Immature natural killer cell (primary cell): ENCODE measurements around the gene RAB11B. TPM values are rescaled to one million over a fixed set of nuclear protein-coding genes. Genes with fewer than 3 reads are reported as not detected.
"Not testable (repeated sequence)": the region's sequence is repeated elsewhere in the genome, so short reads cannot be mapped to it uniquely, and the experiment has no call there.

Source experiments
- DNase-seq, 3 donors: peaks; one replicate each; pipeline ENCODE4 v3.0.0; 2022; ENCODE audit warnings: mixed read lengths in 1 of 3
- H3K27ac Mint-ChIP-seq, 6 donors: one replicate each; pipeline ENCODE4 v1.8.0; 2020; ENCODE audit warnings: mixed read lengths in 6 of 6, mild to moderate bottlenecking in 5 of 6, inconsistent platforms in 4 of 6, moderate library complexity in 3 of 6
- H3K27me3 Mint-ChIP-seq, 3 donors: one replicate each; pipeline ENCODE4 v1.8.0; 2020 to 2021; ENCODE audit warnings: low read depth in 3 of 3, mild to moderate bottlenecking in 3 of 3, mixed read lengths in 3 of 3, moderate library complexity in 3 of 3, inconsistent platforms in 1 of 3
- H3K36me3 Mint-ChIP-seq, 3 donors: one replicate each; pipeline ENCODE4 v1.8.0; 2020; ENCODE audit warnings: mixed read lengths in 3 of 3, inconsistent platforms in 2 of 3, mild to moderate bottlenecking in 2 of 3
- H3K4me1 Mint-ChIP-seq, 2 donors: one replicate each; pipeline ENCODE4 v1.8.0; 2020; ENCODE audit warnings: inconsistent platforms in 2 of 2, mild to moderate bottlenecking in 2 of 2, mixed read lengths in 2 of 2, moderate library complexity in 1 of 2
- H3K4me3 Mint-ChIP-seq, 5 donors: one replicate each; pipeline ENCODE4 v1.8.0; 2020; ENCODE audit warnings: mild to moderate bottlenecking in 5 of 5, mixed read lengths in 5 of 5, inconsistent platforms in 3 of 5, moderate library complexity in 3 of 5
- H3K9me3 Mint-ChIP-seq, 6 donors: one replicate each; pipeline ENCODE4 v1.8.0; 2020; ENCODE audit warnings: mild to moderate bottlenecking in 6 of 6, mixed read lengths in 6 of 6, inconsistent platforms in 4 of 6, moderate library complexity in 3 of 6
- polyA plus RNA-seq, 3 donors: library from polyadenylated mRNA; unstranded; fragments of 300-500 nt; fragmentation: Illumina TruSeq; gene quantifications; one replicate each; pipeline ENCODE4 v1.2.3, GENCODE V29; 2021

RAB11B gene
- polyA plus RNA-seq, 3 donors from 2014 or later = 38.1 to 106 (median 53.4) TPM

- Mint-ChIP-seq H3K9me3 (no peaks in the 10 kb centered on the region), H3K4me1 (peaks cover 42 to 51% of the 10 kb centered on the region in 2 donors), H3K27me3 (peaks cover 1 to 4% (median 4%) of the 10 kb centered on the region in 3 donors), H3K27ac (peak overlapping the region in 1 of 6 donors; percentile 67), H3K4me3 (no peak overlapping the region), H3K36me3 (no peaks in the 10 kb centered on the region)
- DNase-seq = no peak
These were observed 5.5 kb downstream of the RAB11B start for GRCh38 chr19:8395621-8396082.

- Mint-ChIP-seq H3K9me3 (no peaks in the 10 kb centered on the region), H3K27me3 (peaks cover 1 to 4% (median 2%) of the 10 kb centered on the region in 3 donors), H3K4me3 (peak overlapping the region in 1 of 5 donors; percentile 5)
These were observed 6.0 kb downstream of the RAB11B start for GRCh38 chr19:8396185-8396562.

DNA sequence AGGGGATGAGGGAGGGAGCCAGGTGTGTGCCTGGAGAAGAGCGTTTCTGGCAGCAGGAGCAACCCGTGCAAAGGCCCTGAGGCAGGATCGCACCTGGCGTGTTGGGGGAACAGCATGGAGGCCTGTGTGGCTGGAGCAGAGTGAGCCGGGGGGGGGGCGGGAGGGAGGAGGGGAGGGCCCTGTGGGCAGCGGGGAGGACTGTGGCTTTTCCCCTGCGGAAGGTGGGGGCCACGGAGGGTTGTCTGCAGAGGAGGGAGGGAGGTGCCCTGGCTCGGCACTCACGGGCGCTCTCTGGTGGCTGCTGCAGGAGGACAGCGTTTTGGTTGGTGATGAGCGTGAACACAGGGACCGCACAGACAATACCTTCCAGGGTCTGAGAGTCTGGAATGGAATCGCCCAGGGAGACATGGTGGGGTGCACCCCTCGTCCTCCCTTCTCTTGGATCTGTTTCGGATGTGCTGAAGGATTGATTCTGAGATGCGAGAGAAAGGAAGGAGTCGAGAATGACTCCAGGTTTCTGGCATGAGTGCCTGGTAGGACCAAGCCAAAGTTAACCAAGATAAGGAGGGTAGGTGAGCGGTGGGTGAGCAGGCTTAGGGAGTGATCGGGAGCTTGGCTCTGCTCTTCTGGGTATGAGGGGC, 6.5 kb downstream of the RAB11B start:
- Mint-ChIP-seq H3K36me3 (no peaks in the 10 kb centered on the region), H3K27ac (peak overlapping the region; percentile 45 to 86 (median 72)), H3K9me3 (no peaks in the 10 kb centered on the region), H3K27me3 (peaks cover 1 to 4% (median 2%) of the 10 kb centered on the region in 3 donors), H3K4me1 (peaks cover 34 to 43% of the 10 kb centered on the region in 2 donors), H3K4me3 (peak overlapping the region in 2 of 5 donors; percentile 46 to 59)
- peak; percentile 68 to 76 (median 76) for DNase-seq

More at GRCh38 chr19:8396185-8396562, 6.0 kb downstream of the RAB11B start:
- no peaks in the 10 kb centered on the region for H3K36me3 Mint-ChIP-seq
- DNase-seq = no peak
- H3K27ac Mint-ChIP-seq = peak overlapping the region in 5 of 6 donors; percentile 15 to 86 (median 65)
- peaks cover 38 to 47% of the 10 kb centered on the region in 2 donors for H3K4me1 Mint-ChIP-seq

- peak overlapping the region in 1 of 5 donors; percentile 59 for H3K4me3 Mint-ChIP-seq
- peaks cover 28 to 37% of the 10 kb centered on the region in 2 donors for H3K4me1 Mint-ChIP-seq
- no peaks in the 10 kb centered on the region for H3K36me3 Mint-ChIP-seq
- peaks cover 1 to 4% (median 2%) of the 10 kb centered on the region in 3 donors for H3K27me3 Mint-ChIP-seq
- peak overlapping the region in 4 of 6 donors; percentile 26 to 75 (median 60) for H3K27ac Mint-ChIP-seq
- H3K9me3 Mint-ChIP-seq = no peaks in the 10 kb centered on the region
- no peak for DNase-seq
These were observed 7.1 kb downstream of the RAB11B start for GRCh38 chr19:8397271-8397670.

GRCh38 chr19:8397746-8398310, 7.7 kb downstream of the RAB11B start:
- Mint-ChIP-seq H3K27me3 (peaks cover 1 to 4% (median 2%) of the 10 kb centered on the region in 3 donors), H3K36me3 (no peaks in the 10 kb centered on the region), H3K27ac (no peak overlapping the region), H3K9me3 (no peaks in the 10 kb centered on the region), H3K4me1 (peaks cover 23 to 35% of the 10 kb centered on the region in 2 donors), H3K4me3 (no peak overlapping the region)
- DNase-seq = no peak

- Mint-ChIP-seq H3K4me1 (peaks cover 18 to 32% of the 10 kb centered on the region in 2 donors), H3K4me3 (no peak overlapping the region), H3K27ac (no peak overlapping the region), H3K27me3 (peaks cover 1 to 4% (median 2%) of the 10 kb centered on the region in 3 donors), H3K36me3 (no peaks in the 10 kb centered on the region), H3K9me3 (no peaks in the 10 kb centered on the region)
- no peak for DNase-seq
These were observed 8.2 kb downstream of the RAB11B start for GRCh38 chr19:8398311-8398771.

DNA sequence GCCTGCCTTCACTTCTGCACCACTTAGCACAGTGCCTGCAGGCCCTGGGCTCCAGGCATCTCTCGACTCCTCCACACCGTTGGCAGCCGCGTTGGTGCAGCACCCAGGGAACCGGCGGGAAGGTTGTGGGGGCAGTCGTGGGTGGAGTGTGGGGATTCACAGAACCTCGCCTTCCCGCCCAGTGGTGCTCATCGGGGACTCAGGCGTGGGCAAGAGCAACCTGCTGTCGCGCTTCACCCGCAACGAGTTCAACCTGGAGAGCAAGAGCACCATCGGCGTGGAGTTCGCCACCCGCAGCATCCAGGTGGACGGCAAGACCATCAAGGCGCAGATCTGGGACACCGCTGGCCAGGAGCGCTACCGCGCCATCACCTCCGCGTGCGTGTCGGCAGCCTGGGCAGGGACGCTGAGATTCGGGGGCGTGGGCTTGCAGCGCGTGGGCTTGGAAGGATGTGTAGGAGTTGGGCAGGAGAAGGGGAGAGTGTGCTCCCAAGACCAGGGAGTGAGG, 9.6 kb downstream of the RAB11B start:
- Mint-ChIP-seq H3K9me3 (no peaks in the 10 kb centered on the region), H3K4me3 (no peak overlapping the region), H3K27ac (no peak overlapping the region), H3K36me3 (peaks cover 0 to 3% (median 3%) of the 10 kb centered on the region in 3 donors), H3K4me1 (peaks cover 18 to 30% of the 10 kb centered on the region in 2 donors), H3K27me3 (peaks cover 1 to 4% (median 2%) of the 10 kb centered on the region in 3 donors)
- DNase-seq = no peak

DNA sequence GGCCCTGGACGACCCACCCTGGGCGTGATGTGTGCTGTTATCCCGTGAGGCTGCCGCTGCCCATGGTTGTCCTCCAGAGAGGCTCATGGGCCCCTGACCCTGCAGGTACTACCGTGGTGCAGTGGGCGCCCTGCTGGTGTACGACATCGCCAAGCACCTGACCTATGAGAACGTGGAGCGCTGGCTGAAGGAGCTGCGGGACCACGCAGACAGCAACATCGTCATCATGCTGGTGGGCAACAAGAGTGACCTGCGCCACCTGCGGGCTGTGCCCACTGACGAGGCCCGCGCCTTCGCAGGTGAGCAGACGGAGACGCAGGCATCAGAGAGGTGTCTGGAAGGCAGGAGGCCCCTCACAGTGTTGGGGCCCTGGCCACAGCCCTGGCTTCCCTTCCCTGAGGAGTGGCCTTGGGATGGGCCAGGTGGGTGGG, 11.8 kb downstream of the RAB11B start:
- Mint-ChIP-seq H3K36me3 (peaks cover 0 to 3% (median 3%) of the 10 kb centered on the region in 3 donors), H3K9me3 (no peaks in the 10 kb centered on the region), H3K4me1 (peaks cover 6 to 12% of the 10 kb centered on the region in 2 donors), H3K27ac (no peak overlapping the region), H3K4me3 (no peak overlapping the region), H3K27me3 (peaks cover 0 to 7% (median 1%) of the 10 kb centered on the region in 3 donors)
- DNase-seq = no peak

GRCh38 chr19:8403098-8403819, 13.1 kb downstream of the RAB11B start:
- Mint-ChIP-seq H3K4me3 (no peak overlapping the region), H3K36me3 (peaks cover 0 to 3% (median 3%) of the 10 kb centered on the region in 3 donors), H3K27ac (no peak overlapping the region), H3K4me1 (peaks cover 0 to 5% of the 10 kb centered on the region in 2 donors), H3K27me3 (peaks cover 0 to 6% (median 1%) of the 10 kb centered on the region in 3 donors), H3K9me3 (no peaks in the 10 kb centered on the region)
- no peak for DNase-seq

DNA sequence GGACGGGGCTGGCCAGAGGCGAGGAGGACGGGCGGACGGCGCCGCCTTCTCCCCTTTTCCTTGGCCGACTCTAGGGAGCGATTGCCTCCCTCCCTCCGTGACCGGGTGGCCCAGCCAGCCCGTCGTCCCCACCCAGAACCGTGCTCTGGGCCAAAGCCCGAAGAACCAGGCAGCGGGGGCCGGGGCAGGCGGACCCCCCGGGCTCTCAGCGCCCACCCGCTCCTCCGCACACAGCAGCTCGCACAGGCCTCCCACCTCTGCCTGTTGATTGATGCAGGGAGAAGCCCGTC, 13.6 kb downstream of the RAB11B start:
- Mint-ChIP-seq H3K4me1 (peaks cover 0 to 5% of the 10 kb centered on the region in 2 donors), H3K27ac (no peak overlapping the region), H3K36me3 (peaks cover 0 to 3% (median 3%) of the 10 kb centered on the region in 3 donors), H3K27me3 (peaks cover 0 to 6% (median 1%) of the 10 kb centered on the region in 3 donors), H3K4me3 (no peak overlapping the region), H3K9me3 (no peaks in the 10 kb centered on the region)
- DNase-seq = no peak

DNA sequence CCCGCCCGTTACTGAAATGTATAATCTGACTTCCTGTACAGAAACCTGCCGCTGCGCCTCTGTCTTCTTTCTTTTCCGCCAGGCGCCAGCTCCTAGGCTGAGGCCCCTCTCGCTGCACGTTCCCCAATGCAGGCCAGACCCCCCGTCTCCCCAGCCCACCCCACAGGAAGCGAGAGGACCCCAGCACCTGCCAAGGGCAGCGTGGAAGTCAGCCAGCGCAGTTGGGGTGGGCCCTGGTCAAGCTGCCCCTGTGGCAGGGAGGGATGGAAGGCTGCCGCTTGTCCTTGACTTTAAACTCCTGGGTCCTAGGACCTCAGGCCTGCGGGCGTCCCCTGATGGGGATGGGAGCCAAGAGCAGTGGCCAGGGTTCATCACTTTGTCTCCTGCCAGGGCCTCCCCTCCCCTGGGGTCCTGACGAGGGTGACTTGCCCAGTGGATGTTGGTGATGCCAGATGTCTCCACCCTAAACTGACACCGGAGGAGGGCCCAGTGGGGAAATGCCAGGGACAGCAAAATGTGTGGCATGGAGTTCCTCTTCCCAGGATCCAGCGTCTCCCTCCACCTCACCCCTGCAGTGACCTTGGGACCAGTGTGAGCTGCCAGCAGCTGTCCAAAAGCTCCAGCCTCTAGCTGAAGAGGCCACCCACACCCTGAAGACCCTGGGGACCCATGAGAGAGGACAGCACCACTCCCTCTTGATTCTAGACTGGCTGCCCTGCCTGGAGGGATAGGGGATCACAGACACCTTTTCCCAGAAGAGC, 14.4 kb downstream of the RAB11B start:
- no peaks in the 10 kb centered on the region for H3K9me3 Mint-ChIP-seq
- H3K4me3 Mint-ChIP-seq = no peak overlapping the region
- H3K36me3 Mint-ChIP-seq = peaks cover 0 to 3% (median 3%) of the 10 kb centered on the region in 3 donors
- H3K27ac Mint-ChIP-seq = no peak overlapping the region
- peaks cover 0 to 5% of the 10 kb centered on the region in 2 donors for H3K4me1 Mint-ChIP-seq
- peaks cover 0 to 6% (median 1%) of the 10 kb centered on the region in 3 donors for H3K27me3 Mint-ChIP-seq
- no peak for DNase-seq

- not testable (repeated sequence) for H3K36me3 Mint-ChIP-seq, H3K27me3 Mint-ChIP-seq, H3K4me3 Mint-ChIP-seq, DNase-seq, H3K9me3 Mint-ChIP-seq
- Mint-ChIP-seq H3K4me1 (peaks cover 8 to 13% of the 10 kb centered on the region in 2 donors), H3K27ac (peak overlapping the region in 1 of 6 donors; percentile 40)
These were observed 20.6 kb downstream of the RAB11B start for GRCh38 chr19:8410718-8411117.
